Activated T-cell treated with anti-CD3 and anti-CD28 coated beads for 4 hours (primary cell): ENCODE data around the gene CALCB.

Experiments
- DNase-seq: peaks from one replicate; pipeline ENCODE4 v3.0.0-alpha.2; 2020

CALCB gene

GRCh38 chr11:15074206-15075161 lies 1.1 kb downstream of the CALCB start:
- DNase-seq, result peak; percentile 81

- no peak for DNase-seq
Measured at GRCh38 chr11:15075162-15075526, 1.8 kb downstream of the CALCB start.

GRCh38 chr11:15091175-15091574 lies 17.8 kb downstream of the CALCB start:
- no peak for DNase-seq

GRCh38 chr11:15091625-15092024 lies 18.2 kb downstream of the CALCB start:
- no peak for DNase-seq

GRCh38 chr11:15093432-15093831 lies 20.0 kb downstream of the CALCB start:
- DNase-seq, result no peak

GRCh38 chr11:15095736-15096228 lies 22.4 kb downstream of the CALCB start:
- DNase-seq, result no peak

- DNase-seq, result no peak
Measured at GRCh38 chr11:15097411-15097810, 24.0 kb downstream of the CALCB start.

- no peak for DNase-seq
Measured at GRCh38 chr11:15099267-15099666, 25.9 kb downstream of the CALCB start.

- peak; percentile 28 for DNase-seq
Measured at GRCh38 chr11:15101072-15101709, 27.8 kb downstream of the CALCB start.

- no peak for DNase-seq
Measured at GRCh38 chr11:15104166-15104565, 30.8 kb downstream of the CALCB start.

- DNase-seq, result no peak
Measured at GRCh38 chr11:15106201-15106965, 33.0 kb downstream of the CALCB start.

GRCh38 chr11:15107730-15108515 lies 34.5 kb downstream of the CALCB start:
- DNase-seq, result no peak

- no peak for DNase-seq
Measured at GRCh38 chr11:15108592-15109130, 35.3 kb downstream of the CALCB start.

- DNase-seq, result no peak
Measured at GRCh38 chr11:15109602-15110001, 36.2 kb downstream of the CALCB start.

- no peak for DNase-seq
Measured at GRCh38 chr11:15111215-15111614, 37.8 kb downstream of the CALCB start.

- no peak for DNase-seq
Measured at GRCh38 chr11:15112131-15112541, 38.7 kb downstream of the CALCB start.

- no peak for DNase-seq
Measured at GRCh38 chr11:15113381-15113780, 40.0 kb downstream of the CALCB start.

GRCh38 chr11:15114501-15115475 lies 41.4 kb downstream of the CALCB start, which contains the start of gene INSC:
Gene INSC (plus strand): TSS chr11:15114923. CDS start chr11:15149175, 34,252 bp downstream.
- DNase-seq, result no peak

- no peak for DNase-seq
Measured at GRCh38 chr11:15115686-15116085, 42.3 kb downstream of the CALCB start.

- DNase-seq, result no peak
Measured at GRCh38 chr11:15117751-15118150, 44.4 kb downstream of the CALCB start.

- DNase-seq, result no peak
Measured at GRCh38 chr11:15118431-15118830, 45.0 kb downstream of the CALCB start.
